PC-3 (cell line): ENCODE measurements around the gene DVL3.

Experiments used
- EZH2 ChIP-seq: fragments of 300-600 bp; sonication (generic); IDR thresholded peaks from one replicate; pipeline ENCODE4 v1.6.1; 2017; ENCODE audit warnings: antibody characterized with exemption, mild to moderate bottlenecking, low read length; ENCODE audit not compliant: unreplicated experiment
- EZH2phosphoT487 ChIP-seq: fragments of 300-600 bp; sonication (generic); IDR thresholded peaks from 2 replicates; pipeline ENCODE4 v1.6.1; 2018; ENCODE audit warnings: mild to moderate bottlenecking, antibody characterized with exemption, low read length, borderline replicate concordance
- TF ChIP-seq, protein P1 (sequence below): fragments of 300-600 bp; sonication (generic); conservative IDR thresholded peaks from 2 replicates; pipeline ENCODE4 v1.5.1; 2017; ENCODE audit warnings: antibody characterized with exemption, low read depth, mild to moderate bottlenecking, low read length

DNA sequence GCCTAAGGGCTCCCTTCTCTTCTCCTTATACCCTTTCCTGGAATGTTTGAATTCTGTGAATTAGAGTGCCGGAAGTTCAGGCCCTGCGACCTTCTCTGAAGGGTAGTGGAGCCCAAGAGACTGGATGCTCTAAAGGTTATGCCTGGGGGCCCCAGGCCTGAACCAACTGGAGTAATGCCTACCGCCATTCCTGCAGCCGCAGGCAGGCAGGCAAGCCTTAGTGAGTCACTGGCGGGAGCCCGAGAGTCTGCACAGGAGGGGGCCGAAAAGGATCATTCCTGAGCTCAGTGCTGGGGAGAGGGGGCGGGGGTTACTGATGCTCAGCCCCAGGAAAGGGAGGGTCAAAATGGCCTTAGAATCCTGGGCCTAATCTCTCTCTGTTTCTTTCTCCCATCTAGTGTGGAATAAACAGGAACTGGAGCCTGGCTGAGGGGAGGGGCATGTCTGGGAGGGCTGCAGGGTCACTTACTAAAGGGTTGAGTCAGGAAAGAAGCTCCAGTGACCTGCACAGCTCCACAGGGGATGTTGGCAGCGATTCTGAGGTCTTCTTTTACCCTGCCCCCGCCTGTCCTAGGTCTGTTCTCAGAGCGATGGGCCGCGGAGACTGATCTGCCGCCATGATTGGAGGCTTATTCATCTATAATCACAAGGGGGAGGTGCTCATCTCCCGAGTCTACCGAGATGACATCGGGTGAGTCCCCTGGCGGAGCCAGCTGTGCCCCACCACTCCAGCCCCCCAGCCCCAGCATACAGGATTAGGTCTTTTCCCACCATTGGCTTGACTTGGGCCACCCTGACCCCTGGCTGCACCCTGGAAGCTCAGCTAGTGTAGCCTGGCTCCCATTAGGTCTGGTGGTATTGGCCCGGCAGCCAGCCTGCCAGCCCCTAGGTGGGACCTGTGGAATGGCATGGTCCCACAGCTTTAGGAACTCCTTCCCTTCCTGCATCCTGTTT lies 21.5 kb downstream of the DVL3 start:
- TF ChIP-seq, protein P1, sequence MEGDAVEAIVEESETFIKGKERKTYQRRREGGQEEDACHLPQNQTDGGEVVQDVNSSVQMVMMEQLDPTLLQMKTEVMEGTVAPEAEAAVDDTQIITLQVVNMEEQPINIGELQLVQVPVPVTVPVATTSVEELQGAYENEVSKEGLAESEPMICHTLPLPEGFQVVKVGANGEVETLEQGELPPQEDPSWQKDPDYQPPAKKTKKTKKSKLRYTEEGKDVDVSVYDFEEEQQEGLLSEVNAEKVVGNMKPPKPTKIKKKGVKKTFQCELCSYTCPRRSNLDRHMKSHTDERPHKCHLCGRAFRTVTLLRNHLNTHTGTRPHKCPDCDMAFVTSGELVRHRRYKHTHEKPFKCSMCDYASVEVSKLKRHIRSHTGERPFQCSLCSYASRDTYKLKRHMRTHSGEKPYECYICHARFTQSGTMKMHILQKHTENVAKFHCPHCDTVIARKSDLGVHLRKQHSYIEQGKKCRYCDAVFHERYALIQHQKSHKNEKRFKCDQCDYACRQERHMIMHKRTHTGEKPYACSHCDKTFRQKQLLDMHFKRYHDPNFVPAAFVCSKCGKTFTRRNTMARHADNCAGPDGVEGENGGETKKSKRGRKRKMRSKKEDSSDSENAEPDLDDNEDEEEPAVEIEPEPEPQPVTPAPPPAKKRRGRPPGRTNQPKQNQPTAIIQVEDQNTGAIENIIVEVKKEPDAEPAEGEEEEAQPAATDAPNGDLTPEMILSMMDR = no peak
- TF ChIP-seq EZH2 = no peak
- TF ChIP-seq EZH2phosphoT487 = no peak
